AG09309 (cell line): ENCODE measurements around the gene CELA2B.
"Not testable (repeated sequence)": the region's sequence is repeated elsewhere in the genome, so short reads cannot be mapped to it uniquely, and the experiment has no call there.

Source experiments
- DNase-seq: peaks from one replicate; pipeline ENCODE4 v3.0.0-alpha.2; 2010; ENCODE audit warnings: low read depth
- H3K4me3 ChIP-seq: 2 replicates; pipeline ENCODE4 v1.5.1; 2011; ENCODE audit warnings: mild to moderate bottlenecking, low read depth, low read length, moderate library complexity; ENCODE audit not compliant: control insufficient read depth
- TF ChIP-seq, protein P1 (sequence below): IDR thresholded peaks from 2 replicates; pipeline ENCODE4 v1.5.1; 2011; ENCODE audit warnings: mild to moderate bottlenecking, low read depth, low read length, inconsistent platforms; ENCODE audit not compliant: insufficient read depth, control insufficient read depth; ENCODE audit errors: missing control alignments

The CELA2B gene

DNA sequence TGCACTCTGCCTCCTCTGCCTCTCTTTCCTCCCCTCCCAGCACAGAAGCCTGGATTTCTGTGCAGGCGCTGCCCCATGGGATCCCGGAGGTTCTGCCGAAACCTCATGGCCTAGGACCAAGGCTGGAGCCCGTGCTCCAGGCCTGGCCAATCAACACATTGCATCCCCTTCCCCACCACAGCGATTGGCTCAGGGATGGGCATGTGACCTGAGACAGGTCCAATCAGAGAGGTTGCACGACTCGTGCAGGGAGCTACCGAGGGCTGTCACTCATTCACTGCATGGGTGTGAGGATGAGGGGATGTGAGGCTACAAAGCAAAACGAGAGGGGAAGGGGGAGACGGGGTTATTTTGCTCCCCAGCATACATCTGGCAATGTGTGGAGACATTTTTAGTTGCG is 3.3 kb upstream of the CELA2B start:
- TF ChIP-seq, protein P1, sequence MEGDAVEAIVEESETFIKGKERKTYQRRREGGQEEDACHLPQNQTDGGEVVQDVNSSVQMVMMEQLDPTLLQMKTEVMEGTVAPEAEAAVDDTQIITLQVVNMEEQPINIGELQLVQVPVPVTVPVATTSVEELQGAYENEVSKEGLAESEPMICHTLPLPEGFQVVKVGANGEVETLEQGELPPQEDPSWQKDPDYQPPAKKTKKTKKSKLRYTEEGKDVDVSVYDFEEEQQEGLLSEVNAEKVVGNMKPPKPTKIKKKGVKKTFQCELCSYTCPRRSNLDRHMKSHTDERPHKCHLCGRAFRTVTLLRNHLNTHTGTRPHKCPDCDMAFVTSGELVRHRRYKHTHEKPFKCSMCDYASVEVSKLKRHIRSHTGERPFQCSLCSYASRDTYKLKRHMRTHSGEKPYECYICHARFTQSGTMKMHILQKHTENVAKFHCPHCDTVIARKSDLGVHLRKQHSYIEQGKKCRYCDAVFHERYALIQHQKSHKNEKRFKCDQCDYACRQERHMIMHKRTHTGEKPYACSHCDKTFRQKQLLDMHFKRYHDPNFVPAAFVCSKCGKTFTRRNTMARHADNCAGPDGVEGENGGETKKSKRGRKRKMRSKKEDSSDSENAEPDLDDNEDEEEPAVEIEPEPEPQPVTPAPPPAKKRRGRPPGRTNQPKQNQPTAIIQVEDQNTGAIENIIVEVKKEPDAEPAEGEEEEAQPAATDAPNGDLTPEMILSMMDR: no peak
- H3K4me3 ChIP-seq: no peak overlapping the region
- no peak for DNase-seq

DNA sequence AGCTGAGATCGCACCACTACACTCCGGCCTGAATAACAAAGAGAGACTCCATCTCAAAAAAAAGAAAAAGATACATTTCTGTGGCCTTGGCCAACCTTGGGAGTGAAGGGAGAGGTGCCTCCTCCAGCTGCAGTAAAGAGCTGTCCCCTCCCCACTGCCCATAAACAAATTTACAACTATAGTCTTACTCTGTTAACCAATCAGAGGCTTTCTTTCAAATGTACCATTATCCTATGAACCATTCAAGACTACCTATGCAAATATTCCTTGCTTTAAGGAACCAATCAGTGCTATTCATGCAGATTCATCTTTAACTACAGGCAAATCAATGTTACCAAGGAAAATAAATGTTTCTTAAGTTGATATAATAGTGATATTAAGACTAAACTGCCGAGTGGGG is 1.0 kb downstream of the CELA2B start:
- TF ChIP-seq, protein P1: no peak
- no peak overlapping the region for H3K4me3 ChIP-seq
- DNase-seq: no peak

DNA sequence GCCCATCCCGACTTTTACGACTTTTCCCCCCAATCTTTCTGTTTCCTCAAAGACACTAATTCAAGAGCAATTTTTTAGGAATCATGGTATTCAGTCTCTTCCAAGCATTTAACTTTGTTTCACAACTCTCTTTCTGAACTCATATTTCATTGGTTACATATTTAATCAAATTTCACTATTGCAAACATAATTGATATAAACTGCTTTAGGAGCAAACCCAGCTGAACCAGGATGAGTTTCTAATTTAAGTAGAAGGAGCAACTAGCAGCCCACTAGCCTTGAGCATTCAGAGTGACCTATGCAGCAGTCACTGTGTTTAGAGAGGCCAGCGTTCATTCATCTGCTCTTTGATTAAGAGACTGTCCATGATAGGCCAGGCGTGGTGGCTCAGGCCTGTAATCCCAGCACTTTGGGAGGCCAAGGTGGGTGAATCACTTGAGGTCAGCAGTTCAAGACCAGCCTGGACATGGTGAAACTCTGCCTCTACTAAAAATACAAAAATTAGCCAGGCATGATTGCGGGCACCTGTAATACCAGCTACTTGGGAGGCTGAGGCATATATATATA is 1.8 kb downstream of the CELA2B start:
- H3K4me3 ChIP-seq: no peak overlapping the region
- TF ChIP-seq, protein P1: no peak
- no peak for DNase-seq

DNA sequence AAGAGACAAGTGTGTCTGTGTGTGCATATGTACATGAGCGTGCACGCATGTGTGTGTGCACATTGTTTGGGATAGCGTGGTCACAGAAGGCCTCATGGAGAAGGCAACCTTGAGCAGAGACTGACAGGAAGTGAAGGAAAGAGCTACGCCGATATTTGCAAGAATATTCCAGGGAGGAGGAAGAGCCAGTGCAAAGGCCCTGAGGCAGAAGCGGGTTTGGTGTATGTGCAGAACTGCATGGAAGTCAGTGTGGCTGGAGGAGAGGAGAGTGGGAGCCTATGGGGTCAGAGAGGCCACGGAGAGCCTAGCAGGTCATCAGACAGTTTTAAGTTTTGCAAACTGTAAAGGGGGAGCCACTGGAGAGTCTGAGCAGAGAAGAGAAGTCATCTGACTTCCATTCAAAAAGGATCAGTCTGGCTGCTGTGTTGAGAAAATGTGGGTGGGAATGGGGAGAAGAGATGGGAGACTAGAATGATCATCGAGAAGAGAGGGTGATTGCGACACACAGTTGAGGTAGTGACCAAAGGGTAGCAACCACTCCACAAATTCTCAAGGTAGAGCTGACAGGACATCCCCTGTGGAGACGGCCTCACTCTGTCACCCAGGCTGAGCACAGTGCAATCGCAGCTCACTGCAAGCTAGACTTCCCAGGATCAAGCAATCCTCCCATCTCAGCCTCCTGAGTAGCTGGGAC is 3.9 kb downstream of the CELA2B start:
- H3K4me3 ChIP-seq: no peak overlapping the region
- no peak for DNase-seq
- TF ChIP-seq, protein P1: no peak

DNA sequence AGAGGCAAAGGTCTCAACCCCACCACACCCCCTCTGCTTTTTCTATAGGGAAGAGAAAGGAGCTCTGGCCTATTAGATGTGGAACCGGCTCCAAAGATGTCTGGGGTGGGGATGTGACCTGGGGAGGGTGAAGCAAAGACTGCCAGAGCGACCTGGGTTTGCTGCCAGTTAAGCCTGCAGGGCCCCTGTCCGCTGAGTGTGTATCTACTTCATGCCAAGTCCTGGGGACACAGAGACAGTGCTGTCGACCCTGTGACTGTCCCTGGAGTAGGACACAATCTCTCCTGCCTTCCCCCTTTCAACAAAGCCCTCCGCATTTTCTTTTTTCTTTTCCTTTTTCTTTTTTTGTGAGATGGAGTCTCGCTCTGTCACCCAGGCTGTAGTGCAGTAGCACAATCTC is 6.6 kb downstream of the CELA2B start:
- H3K4me3 ChIP-seq, DNase-seq: not testable (repeated sequence)

DNA sequence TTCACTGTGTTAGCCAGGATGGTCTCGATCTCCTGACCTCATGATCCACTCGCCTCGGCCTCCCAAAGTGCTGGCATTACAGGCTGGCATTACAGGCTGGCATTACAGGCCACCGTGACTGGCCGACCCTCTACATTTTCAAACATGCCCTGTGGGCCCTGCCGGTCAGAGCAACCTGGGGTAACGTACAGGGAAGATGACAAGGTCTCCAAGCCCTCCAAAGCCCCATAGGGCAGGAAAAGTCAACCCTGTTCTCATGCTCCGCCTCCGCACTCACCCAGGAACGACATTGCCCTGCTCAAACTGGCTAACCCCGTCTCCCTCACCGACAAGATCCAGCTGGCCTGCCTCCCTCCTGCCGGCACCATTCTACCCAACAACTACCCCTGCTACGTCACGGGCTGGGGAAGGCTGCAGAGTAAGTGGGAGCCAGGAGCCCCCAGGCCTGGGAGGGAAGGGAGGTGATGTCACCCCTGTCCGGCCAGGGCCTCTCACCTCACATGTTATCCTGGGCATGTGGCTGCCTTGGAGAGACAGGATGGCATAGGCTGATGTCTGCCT is 7.2 kb downstream of the CELA2B start:
- H3K4me3 ChIP-seq, DNase-seq: not testable (repeated sequence)

DNA sequence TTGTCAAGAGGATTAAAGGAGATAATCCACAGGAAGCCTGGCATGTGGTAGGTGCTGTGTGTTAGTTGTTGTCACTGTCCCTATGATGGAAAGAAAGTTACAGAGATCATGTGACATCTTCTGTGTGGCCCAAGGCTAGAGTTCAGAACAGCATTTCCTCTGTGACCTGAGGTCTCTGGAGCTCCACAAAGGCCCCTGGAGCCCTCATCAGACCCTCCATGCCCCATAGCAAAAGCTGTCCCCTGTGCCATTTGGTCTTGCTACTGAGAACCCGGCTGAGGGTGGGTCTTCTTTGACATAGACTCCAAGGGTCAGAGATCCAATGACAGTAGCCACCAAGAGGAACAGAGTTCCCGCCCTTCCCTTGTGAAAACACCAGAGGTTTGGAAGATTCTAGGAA is 8.1 kb downstream of the CELA2B start:
- no peak for DNase-seq
- no peak overlapping the region for H3K4me3 ChIP-seq
- TF ChIP-seq, protein P1: no peak

DNA sequence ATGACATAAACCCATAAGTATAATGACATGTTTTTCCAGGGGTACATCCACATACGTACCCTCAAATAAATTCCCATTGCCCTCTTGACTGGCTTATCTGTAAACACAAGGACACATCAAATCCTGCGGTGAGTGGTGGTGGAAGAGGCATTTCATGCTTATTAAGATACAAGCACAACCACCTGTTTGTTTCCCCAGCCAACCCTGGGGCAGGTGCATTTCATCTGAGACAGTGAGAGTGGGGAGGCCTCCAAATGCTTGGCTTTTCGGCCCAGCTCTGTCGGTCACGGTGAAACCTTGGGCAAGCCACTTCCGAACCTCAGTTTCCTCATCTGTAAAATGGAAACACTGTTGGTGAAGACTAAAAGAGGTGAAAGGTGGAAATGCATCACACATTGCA is 8.5 kb downstream of the CELA2B start:
- not testable (repeated sequence) for H3K4me3 ChIP-seq

More for the DNA sequence above, 8.5 kb downstream of the CELA2B start:
- not testable (repeated sequence) for DNase-seq
